OCI-LY7 (cell line): Measurements from ENCODE around the gene HNRNPD. TPM values are rescaled to one million over a fixed set of nuclear protein-coding genes. Genes with fewer than 3 reads are reported as not detected.
"Not testable (repeated sequence)": the region's sequence is repeated elsewhere in the genome, so short reads cannot be mapped to it uniquely, and the experiment has no call there.

Source experiments
- BruUV-seq: library from RNA; stranded (reverse); fragments of 400-500 nt; replicated peaks from 2 replicates; lab custom pipeline; 2021; lab: Mats Ljungman, UMichigan
- CTCF ChIA-PET: fragments of 300-600 bp; sonication (Branson Sonifier 250); formaldehyde crosslinking; loops from one replicate; lab custom pipeline; 2022; ENCODE audit warnings: antibody characterized with exemption; ENCODE audit not compliant: unreplicated experiment; lab: Charles Lee
- POLR2A ChIA-PET: fragments of 300-600 bp; sonication (Branson Sonifier 250); formaldehyde crosslinking; loops from one replicate; lab custom pipeline; 2022; ENCODE audit warnings: antibody characterized with exemption; lab: Charles Lee
- DNase-seq: peaks from one replicate; pipeline ENCODE4 v3.0.0-alpha.2; 2015; ENCODE audit warnings: low spot score
- H2AFZ ChIP-seq: fragments of 200-600 bp; sonication (generic), shearing (Covaris generic); 2 replicates; pipeline ENCODE4 v1.6.1; 2014; ENCODE audit warnings: mild to moderate bottlenecking, antibody characterized with exemption, low read length, moderate library complexity
- H3K27ac ChIP-seq: fragments of 200-600 bp; sonication (generic); 2 replicates; pipeline ENCODE4 v1.5.1; 2014; ENCODE audit warnings: mixed run types, low read depth, mild to moderate bottlenecking, moderate library complexity, low read length, inconsistent platforms; ENCODE audit not compliant: poor library complexity, severe bottlenecking
- H3K36me3 ChIP-seq: fragments of 200-600 bp; sonication (generic); 2 replicates; pipeline ENCODE4 v1.6.1; 2014; ENCODE audit warnings: mild to moderate bottlenecking, antibody characterized with exemption, low read length, moderate library complexity, mixed read lengths; ENCODE audit not compliant: insufficient read depth
- H3K4me1 ChIP-seq: fragments of 200-600 bp; sonication (generic); 2 replicates; pipeline ENCODE4 v1.5.1; 2014; ENCODE audit warnings: mild to moderate bottlenecking, low read length; ENCODE audit not compliant: insufficient read depth, poor library complexity, severe bottlenecking
- H3K4me2 ChIP-seq: fragments of 200-600 bp; sonication (generic); 2 replicates; pipeline ENCODE4 v1.6.1; 2014; ENCODE audit warnings: mild to moderate bottlenecking, low read length
- H3K4me3 ChIP-seq: fragments of 200-600 bp; sonication (generic); 2 replicates; pipeline ENCODE4 v1.5.1; 2014; ENCODE audit warnings: mild to moderate bottlenecking, low read depth, low read length; ENCODE audit not compliant: poor library complexity, severe bottlenecking
- H3K79me2 ChIP-seq: fragments of 200-600 bp; sonication (generic); 2 replicates; pipeline ENCODE4 v1.6.1; 2016; ENCODE audit warnings: low read depth, mild to moderate bottlenecking, low read length, moderate library complexity, mixed read lengths; ENCODE audit not compliant: insufficient read depth
- H3K9me2 ChIP-seq: fragments of 200-600 bp; sonication (generic); 2 replicates; pipeline ENCODE4 v1.6.1; 2016; ENCODE audit warnings: mild to moderate bottlenecking, low read length, mixed read lengths; ENCODE audit not compliant: insufficient read depth
- H3K9me3 ChIP-seq: fragments of 200-600 bp; sonication (generic); 2 replicates; pipeline ENCODE4 v1.6.1; 2014; ENCODE audit warnings: mild to moderate bottlenecking, mixed run types, low read length, mixed read lengths
- H4K20me1 ChIP-seq: fragments of 200-600 bp; sonication (generic); 2 replicates; pipeline ENCODE4 v1.6.1; 2014; ENCODE audit warnings: mild to moderate bottlenecking, antibody characterized with exemption, low read length, moderate library complexity, mixed read lengths; ENCODE audit not compliant: insufficient read depth
- EZH2phosphoT487 ChIP-seq: fragments of 200-600 bp; sonication (generic); IDR thresholded peaks from 2 replicates; pipeline ENCODE4 v1.6.1; 2018; ENCODE audit warnings: low read depth, borderline replicate concordance, mild to moderate bottlenecking, mixed run types, antibody characterized with exemption, low read length, moderate library complexity, mixed read lengths
- intact Hi-C: fragments of 100-400 bp; cut with micrococcal nuclease; formaldehyde crosslinking; loops from one replicate; pipeline ENCODE4 v1.10.0; 2022; ENCODE audit not compliant: unreplicated experiment
- total RNA-seq, 2 experiments: library from RNA; depleted of rRNA in 1 of 2; stranded (reverse); fragments of >200 nt in 1 of 2; shearing (Covaris generic) in 1 of 2; gene quantifications; 2 replicates each; pipeline ENCODE4 v1.2.3, GENCODE V29; 2014 to 2022
- TF ChIP-seq, protein P1 (sequence below): fragments of 200-600 bp; sonication (generic); conservative IDR thresholded peaks from 2 replicates; pipeline ENCODE4 v1.5.1; 2014; ENCODE audit warnings: mild to moderate bottlenecking, antibody characterized with exemption, low read length, moderate library complexity, mixed read lengths

HNRNPD gene
- total RNA-seq, 2 experiments from 2014 or later: 127 to 572 TPM

DNA sequence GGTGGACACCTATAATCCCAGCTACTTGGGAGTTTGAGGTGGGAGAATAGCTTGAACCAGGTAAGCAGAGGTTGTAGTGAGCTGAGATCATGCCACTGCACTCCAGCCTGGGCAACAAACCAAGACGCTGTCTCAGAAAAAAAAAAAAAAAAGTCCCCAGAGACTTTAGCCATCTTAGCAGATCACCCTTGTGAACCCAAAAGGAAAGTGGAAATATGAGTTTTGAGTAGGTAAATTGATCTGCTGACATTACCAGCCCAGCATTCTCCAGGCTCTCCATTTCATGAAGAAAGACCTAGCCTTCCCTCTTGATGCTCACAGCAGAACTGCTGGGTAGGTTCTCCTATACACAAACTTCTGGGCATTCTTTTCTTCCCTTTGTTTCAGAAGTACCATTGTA, 24.5 kb upstream of the HNRNPD start:
- H3K27ac ChIP-seq: no peak overlapping the region
- no peak for DNase-seq
- H3K4me2 ChIP-seq: no peak overlapping the region
- no peaks in the 10 kb centered on the region for H3K9me2 ChIP-seq
- no peak overlapping the region for H3K4me3 ChIP-seq
- H3K9me3 ChIP-seq: no peaks in the 10 kb centered on the region
- intact Hi-C loops: no loop called here
- ChIA-PET POLR2A (interaction anchor here (0.7 to 1.2 kb wide), 2 partner anchors 11 to 31 kb away, joined by 4 to 8 read pairs; no protein-coding TSS in a partner anchor), CTCF (no interaction called here)
- TF ChIP-seq EZH2phosphoT487: no peak
- TF ChIP-seq, protein P1, sequence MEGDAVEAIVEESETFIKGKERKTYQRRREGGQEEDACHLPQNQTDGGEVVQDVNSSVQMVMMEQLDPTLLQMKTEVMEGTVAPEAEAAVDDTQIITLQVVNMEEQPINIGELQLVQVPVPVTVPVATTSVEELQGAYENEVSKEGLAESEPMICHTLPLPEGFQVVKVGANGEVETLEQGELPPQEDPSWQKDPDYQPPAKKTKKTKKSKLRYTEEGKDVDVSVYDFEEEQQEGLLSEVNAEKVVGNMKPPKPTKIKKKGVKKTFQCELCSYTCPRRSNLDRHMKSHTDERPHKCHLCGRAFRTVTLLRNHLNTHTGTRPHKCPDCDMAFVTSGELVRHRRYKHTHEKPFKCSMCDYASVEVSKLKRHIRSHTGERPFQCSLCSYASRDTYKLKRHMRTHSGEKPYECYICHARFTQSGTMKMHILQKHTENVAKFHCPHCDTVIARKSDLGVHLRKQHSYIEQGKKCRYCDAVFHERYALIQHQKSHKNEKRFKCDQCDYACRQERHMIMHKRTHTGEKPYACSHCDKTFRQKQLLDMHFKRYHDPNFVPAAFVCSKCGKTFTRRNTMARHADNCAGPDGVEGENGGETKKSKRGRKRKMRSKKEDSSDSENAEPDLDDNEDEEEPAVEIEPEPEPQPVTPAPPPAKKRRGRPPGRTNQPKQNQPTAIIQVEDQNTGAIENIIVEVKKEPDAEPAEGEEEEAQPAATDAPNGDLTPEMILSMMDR: no peak
- no peaks in the 10 kb centered on the region for H3K4me1 ChIP-seq
- H3K36me3 ChIP-seq: no peaks in the 10 kb centered on the region
- H3K79me2 ChIP-seq: no peaks in the 10 kb centered on the region
- H2AFZ ChIP-seq: no peak overlapping the region
- no TSS peak for BruUV-seq
- no peaks in the 10 kb centered on the region for H4K20me1 ChIP-seq

DNA sequence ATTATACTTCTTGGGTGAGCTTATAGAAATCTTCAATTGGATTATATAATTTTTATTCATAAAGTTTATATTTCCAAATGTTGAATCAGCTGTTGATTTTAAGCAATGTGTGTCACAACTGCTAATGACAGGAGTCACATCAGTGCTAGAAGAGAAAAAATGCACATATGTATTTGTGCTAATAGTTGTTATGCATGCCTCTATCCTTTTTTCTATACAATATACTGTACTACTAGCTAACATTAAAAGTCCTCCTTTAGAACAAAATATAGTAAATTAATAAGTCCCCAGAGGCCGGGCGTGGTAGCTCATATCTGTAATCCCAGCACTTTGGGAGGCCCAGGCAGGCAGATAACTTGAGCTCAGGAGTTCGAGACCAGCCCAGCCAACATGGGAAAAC, 23.7 kb upstream of the HNRNPD start:
- Histone ChIP-seq H3K27ac (no peak overlapping the region), H3K4me2 (no peak overlapping the region), H3K9me2 (no peaks in the 10 kb centered on the region), H3K4me3 (no peak overlapping the region), H3K4me1 (no peaks in the 10 kb centered on the region), H3K9me3 (no peaks in the 10 kb centered on the region), H3K36me3 (no peaks in the 10 kb centered on the region), H4K20me1 (no peaks in the 10 kb centered on the region), H2AFZ (no peak overlapping the region), H3K79me2 (no peaks in the 10 kb centered on the region)
- CTCF ChIA-PET: interaction anchor here (0.5 kb wide), 1 partner anchor 403 kb away, joined by 3 read pairs; no protein-coding TSS in a partner anchor
- no TSS peak for BruUV-seq
- no peak for DNase-seq
- intact Hi-C loops: no loop called here
- TF ChIP-seq, protein P1: no peak
- no peak for TF ChIP-seq EZH2phosphoT487
- POLR2A ChIA-PET: interaction anchor here (0.6 to 1.2 kb wide), 4 partner anchors 9 to 418 kb away, joined by 3 to 8 read pairs (median 4); no protein-coding TSS in a partner anchor

DNA sequence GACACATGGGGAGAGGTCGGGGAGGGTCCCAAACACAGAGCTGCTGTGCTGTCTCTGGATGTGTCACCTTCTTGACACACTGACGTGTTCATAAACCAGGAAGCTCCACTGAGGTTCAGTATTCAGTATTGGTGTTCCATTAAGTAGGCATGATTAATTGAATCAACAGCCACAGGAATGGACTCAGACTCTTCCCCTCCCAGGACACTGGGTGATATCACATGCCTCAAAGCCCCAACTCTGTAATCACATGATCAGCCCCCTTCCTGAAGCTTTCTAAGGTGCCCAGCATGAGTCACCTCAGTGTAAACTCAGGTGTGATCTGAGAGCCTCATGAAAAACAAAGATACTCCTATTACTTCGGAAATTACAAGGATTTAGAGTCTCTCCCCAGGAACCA, 21.1 kb upstream of the HNRNPD start:
- BruUV-seq: no TSS peak
- Histone ChIP-seq H3K79me2 (no peaks in the 10 kb centered on the region), H3K4me1 (no peaks in the 10 kb centered on the region), H2AFZ (no peak overlapping the region), H3K4me3 (no peak overlapping the region), H4K20me1 (no peaks in the 10 kb centered on the region), H3K36me3 (no peaks in the 10 kb centered on the region), H3K27ac (no peak overlapping the region), H3K9me3 (no peaks in the 10 kb centered on the region), H3K9me2 (no peaks in the 10 kb centered on the region), H3K4me2 (no peak overlapping the region)
- DNase-seq: no peak
- ChIA-PET CTCF (no interaction called here), POLR2A (interaction anchor here (0.5 to 1.4 kb wide), 3 partner anchors 12 to 867 kb away, joined by 3 to 5 read pairs (median 4); no protein-coding TSS in a partner anchor)
- intact Hi-C loops: no loop called here
- TF ChIP-seq, protein P1: no peak
- no peak for TF ChIP-seq EZH2phosphoT487

DNA sequence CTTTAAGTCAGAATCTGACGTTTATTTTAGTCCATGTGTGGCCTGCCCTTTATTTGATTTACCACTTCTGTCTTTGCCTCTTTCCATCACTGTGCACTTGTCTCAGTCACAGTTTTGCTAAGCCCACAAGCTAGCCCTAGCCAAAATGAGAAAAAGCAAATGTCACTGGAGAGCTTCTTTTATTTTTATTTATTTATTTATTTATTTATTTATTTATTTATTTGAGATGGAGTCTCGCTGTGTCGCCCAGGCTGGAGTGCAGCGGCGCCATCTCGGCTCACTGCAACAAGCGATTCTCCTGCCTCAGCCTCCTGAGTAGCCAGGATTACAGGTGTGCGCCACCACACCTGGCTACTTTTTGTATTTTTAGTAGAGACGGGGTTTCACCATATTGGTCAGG, 16.3 kb upstream of the HNRNPD start:
- H3K36me3 ChIP-seq, H3K79me2 ChIP-seq, H4K20me1 ChIP-seq, BruUV-seq, DNase-seq, intact Hi-C loops, H3K9me3 ChIP-seq, H2AFZ ChIP-seq, H3K4me1 ChIP-seq, H3K4me2 ChIP-seq, POLR2A ChIA-PET, H3K4me3 ChIP-seq, H3K27ac ChIP-seq, H3K9me2 ChIP-seq: not testable (repeated sequence)
- CTCF ChIA-PET: interaction anchor here (1.3 kb wide), 1 partner anchor 25 kb away, joined by 4 read pairs; no protein-coding TSS in a partner anchor
